Endothelial cell of umbilical vein (primary cell): Measurements from ENCODE around the gene JARID2. TPM values are rescaled to one million over a fixed set of nuclear protein-coding genes. Genes with fewer than 3 reads are reported as not detected.

Experiments used
- BruUV-seq: library from RNA; stranded (reverse); fragments of 400-500 nt; replicated peaks from 2 replicates; lab custom pipeline; 2021; lab: Mats Ljungman, UMichigan
- CTCF ChIA-PET: fragments of 300-600, 350-600 bp; sonication (Branson Sonifier 250); formaldehyde crosslinking; loops from one replicate; lab custom pipeline; 2021; ENCODE audit warnings: antibody characterized with exemption, inconsistent platforms; lab: Charles Lee
- POLR2A ChIA-PET: fragments of 300-600, 350-600 bp; sonication (Branson Sonifier 250); formaldehyde crosslinking; loops from one replicate; lab custom pipeline; 2021; ENCODE audit warnings: antibody characterized with exemption, inconsistent platforms; lab: Charles Lee
- DNase-seq: peaks from one replicate; pipeline ENCODE4 v3.0.0-alpha.2; 2011; ENCODE audit warnings: low read depth, low spot score
- FAIRE-seq: peaks from 2 replicates; lab custom pipeline; 2011; peaks lifted over from hg19 to GRCh38; lab: Jason Lieb, UNC
- H2AFZ ChIP-seq: 2 replicates; pipeline ENCODE4 v1.6.0; 2012; ENCODE audit warnings: low read depth, low read length, control low read depth, inconsistent platforms
- H3K27ac ChIP-seq: 2 replicates; pipeline ENCODE4 v1.5.1; 2011; ENCODE audit warnings: low read depth, mild to moderate bottlenecking, control low read depth, low read length, moderate library complexity; ENCODE audit not compliant: insufficient read depth
- H3K27me3 ChIP-seq, 2 experiments: 2 replicates each; pipeline versions ENCODE4 v1.6.0 to v1.6.1; 2011; ENCODE audit warnings: low read length in 2 of 2, mixed read lengths in 1 of 2; ENCODE audit not compliant: control insufficient read depth in 2 of 2, insufficient read depth in 2 of 2
- H3K36me3 ChIP-seq, 2 experiments: 2 replicates in 1 of 2; 3 replicates in 1 of 2; pipeline ENCODE4 v1.5.1; 2011; ENCODE audit warnings: low read length in 2 of 2, mild to moderate bottlenecking in 1 of 2, moderate library complexity in 1 of 2; ENCODE audit not compliant: control insufficient read depth in 2 of 2, insufficient read depth in 2 of 2; ENCODE audit errors: extremely low read depth in 1 of 2
- H3K4me1 ChIP-seq: 3 replicates; pipeline ENCODE4 v1.5.1; 2011; ENCODE audit warnings: mild to moderate bottlenecking, low read length; ENCODE audit not compliant: control insufficient read depth, insufficient read depth; ENCODE audit errors: extremely low read depth
- H3K4me2 ChIP-seq: 2 replicates; pipeline ENCODE4 v1.6.1; 2011; ENCODE audit warnings: low read length, control low read depth, mixed read lengths; ENCODE audit not compliant: insufficient read depth
- H3K4me3 ChIP-seq, 3 experiments: fragments of 200-600 bp in 1 of 3; sonication (generic), shearing (Covaris generic) in 1 of 3; replicated peaks in 1 of 3; 2 replicates each; pipeline ENCODE4 v1.5.1; 2011 to 2016; ENCODE audit warnings: control low read depth in 3 of 3, low read length in 3 of 3, mild to moderate bottlenecking in 2 of 3, inconsistent platforms in 1 of 3, low read depth in 1 of 3, moderate library complexity in 1 of 3; ENCODE audit not compliant: insufficient read depth in 1 of 3
- H3K79me2 ChIP-seq: 2 replicates; pipeline ENCODE4 v1.6.0; 2012; ENCODE audit warnings: low read length, inconsistent platforms; ENCODE audit not compliant: control insufficient read depth, insufficient read depth
- H3K9ac ChIP-seq: replicated peaks from 2 replicates; pipeline ENCODE3; 2011; ENCODE audit warnings: low read length, control low read depth; ENCODE audit not compliant: insufficient read depth; ENCODE audit errors: extremely low read depth
- H3K9me1 ChIP-seq: replicated peaks from 3 replicates; pipeline ENCODE4 v1.6.0; 2011; ENCODE audit warnings: mild to moderate bottlenecking, low read length; ENCODE audit not compliant: control insufficient read depth, insufficient read depth; ENCODE audit errors: extremely low read depth
- H3K9me3 ChIP-seq: replicated peaks from 2 replicates; pipeline ENCODE4 v1.5.1; 2012; ENCODE audit warnings: low read length, inconsistent platforms; ENCODE audit not compliant: control insufficient read depth, insufficient read depth
- H4K20me1 ChIP-seq: replicated peaks from 2 replicates; pipeline ENCODE3; 2011; ENCODE audit warnings: mild to moderate bottlenecking, low read length; ENCODE audit not compliant: control insufficient read depth, insufficient read depth; ENCODE audit errors: extremely low read depth
- CTCF ChIP-seq, 2 donors: IDR thresholded peaks; 1 replicate in 1 of 2; 2 replicates in 1 of 2; pipeline ENCODE4 v1.5.1; 2011; ENCODE audit warnings: low read length in 2 of 2, mild to moderate bottlenecking in 2 of 2, moderate library complexity in 2 of 2, control low read depth in 1 of 2, inconsistent platforms in 1 of 2, low read depth in 1 of 2; ENCODE audit not compliant: insufficient read depth in 1 of 2; ENCODE audit errors: extremely low read depth in 1 of 2
- EZH2 ChIP-seq: IDR thresholded peaks from 2 replicates; pipeline ENCODE4 v1.6.1; 2012; ENCODE audit warnings: borderline replicate concordance, low read depth, mild to moderate bottlenecking, moderate library complexity, low read length, inconsistent platforms; ENCODE audit not compliant: severe bottlenecking
- FOS ChIP-seq: IDR thresholded peaks from 2 replicates; pipeline ENCODE4 v1.6.1; 2011; ENCODE audit warnings: mild to moderate bottlenecking, low read length, moderate library complexity, borderline replicate concordance; ENCODE audit not compliant: insufficient read depth
- GATA2 ChIP-seq: IDR thresholded peaks from 2 replicates; pipeline ENCODE4 v1.7.0; 2011; ENCODE audit warnings: low read depth, mild to moderate bottlenecking, moderate library complexity, mixed read lengths, low read length; ENCODE audit not compliant: insufficient read length, insufficient read depth
- JUN ChIP-seq: IDR thresholded peaks from 2 replicates; pipeline ENCODE4 v1.6.1; 2011; ENCODE audit warnings: borderline replicate concordance, low read depth; ENCODE audit not compliant: insufficient read length, insufficient read depth
- MYC ChIP-seq: IDR thresholded peaks from one replicate; pipeline ENCODE4 v1.6.1; 2011; ENCODE audit warnings: mild to moderate bottlenecking, low read depth, low read length
- POLR2A ChIP-seq: IDR thresholded peaks from 2 replicates; pipeline ENCODE4 v1.6.1; 2012; ENCODE audit warnings: low read depth, mild to moderate bottlenecking, control low read depth, low read length
- POLR2AphosphoS5 ChIP-seq: IDR thresholded peaks from 2 replicates; pipeline ENCODE4 v1.6.1; 2012; ENCODE audit warnings: low read depth, mild to moderate bottlenecking, control low read depth, low read length, moderate library complexity; ENCODE audit not compliant: insufficient read depth
- dilution Hi-C: fragments of 300-500 bp; cut with MboI; formaldehyde crosslinking; loops from one replicate; pipeline ENCODE4 v1.15.0; 2019; ENCODE audit warnings: low sequenced_read_pairs; ENCODE audit not compliant: extremely low pct_ligation_motif_present
- intact Hi-C: fragments of 100-400 bp; cut with micrococcal nuclease; formaldehyde crosslinking; loops from one replicate; pipeline ENCODE4 v1.10.0; 2022
- polyA plus RNA-seq, 4 experiments: library from polyadenylated mRNA; depleted of rRNA in 3 of 4; stranded (reverse) in 3 of 4; unstranded in 1 of 4; fragments of >200 nt; gene quantifications; 2 replicates each; pipeline versions ENCODE4 v1.2.1 to v1.2.3, GENCODE V29; 2011 to 2012; ENCODE audit warnings: missing spikeins in 1 of 4
- total RNA-seq: library from RNA; stranded (reverse); gene quantifications from 2 replicates; pipeline ENCODE4 v1.2.3, GENCODE V29; 2021
- TF ChIP-seq, protein P1 (sequence below): IDR thresholded peaks from 2 replicates; pipeline ENCODE4 v1.6.1; 2011; ENCODE audit not compliant: insufficient read depth, insufficient read length

The JARID2 gene
- total and polyA plus RNA-seq, 2 donors (not counting 3 experiments of a cell fraction or from before 2014, with no cell fraction given): 2.9 to 10.6 TPM

DNA sequence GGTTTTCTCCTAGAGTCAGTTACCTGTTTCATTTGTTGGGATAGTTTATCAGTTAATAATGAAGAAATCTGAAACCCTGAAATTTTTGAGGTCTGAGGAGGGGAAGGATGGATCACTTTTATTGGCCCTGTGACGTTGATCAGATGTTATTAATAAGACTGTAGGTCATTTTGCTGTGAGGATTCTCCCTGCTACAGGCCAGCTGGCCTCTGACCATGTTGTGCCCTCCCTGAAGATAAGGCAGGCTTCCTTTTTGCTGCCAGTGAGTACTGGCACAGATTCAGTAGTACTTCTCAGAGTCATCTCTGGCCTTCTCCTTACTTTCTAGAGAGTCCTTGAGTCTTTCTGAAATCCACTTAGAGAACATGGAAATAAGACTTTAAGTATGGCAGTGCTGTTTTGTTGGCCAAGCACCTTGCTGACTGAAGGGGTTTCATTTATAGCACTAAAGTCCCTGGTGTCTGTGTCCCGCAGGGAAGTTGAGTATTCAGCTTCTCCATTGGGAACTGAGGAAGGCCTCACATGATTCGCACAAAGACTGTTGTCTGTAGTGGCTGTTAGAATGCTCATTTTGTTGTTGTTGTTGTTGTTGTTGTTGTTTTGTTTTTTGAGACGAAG, 214.3 kb downstream of the JARID2 start:
- H3K27me3 ChIP-seq: no peaks in the 10 kb centered on the region
- TF ChIP-seq, protein P1, sequence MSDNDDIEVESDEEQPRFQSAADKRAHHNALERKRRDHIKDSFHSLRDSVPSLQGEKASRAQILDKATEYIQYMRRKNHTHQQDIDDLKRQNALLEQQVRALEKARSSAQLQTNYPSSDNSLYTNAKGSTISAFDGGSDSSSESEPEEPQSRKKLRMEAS: no peak
- TF ChIP-seq MYC (no peak), EZH2 (no peak), POLR2AphosphoS5 (no peak), JUN (no peak), GATA2 (no peak), CTCF (IDR thresholded peaks at IDR 0.05; ENCODE audit: extremely low read depth in 1 of 2, insufficient read depth in 1 of 2, low read depth in 1 of 2, low read length in 2 of 2) (no peak), POLR2A (no peak), FOS (no peak)
- no peaks in the 10 kb centered on the region for H3K36me3 ChIP-seq
- no peaks in the 10 kb centered on the region for H3K9me3 ChIP-seq
- CTCF ChIA-PET: no interaction called here
- dilution Hi-C loops: no loop called here
- POLR2A ChIA-PET: no interaction called here
- FAIRE-seq: no peak
- H3K79me2 ChIP-seq: no peaks in the 10 kb centered on the region
- H3K27ac ChIP-seq: no peak overlapping the region
- no peaks in the 10 kb centered on the region for H3K9me1 ChIP-seq
- H3K4me1 ChIP-seq: no peaks in the 10 kb centered on the region
- no peak overlapping the region for H3K4me2 ChIP-seq
- H2AFZ ChIP-seq: no peak overlapping the region
- H3K4me3 ChIP-seq: no peak overlapping the region
- no TSS peak for BruUV-seq
- peaks cover 2% of the 10 kb centered on the region for H4K20me1 ChIP-seq
- intact Hi-C loops: no loop called here
- no peak overlapping the region for H3K9ac ChIP-seq
- no peak for DNase-seq
